ENCODE results near the gene HMX3. TPM values are rescaled to one million over a fixed set of nuclear protein-coding genes. Genes with fewer than 3 reads are reported as not detected.

Gene HMX3
- total and polyA plus RNA-seq, 2 of the 8 experiments (the other 6 are each of a cell fraction or from before 2014, with no cell fraction given): 0.05 TPM; not detected in 1

GRCh38 chr10:123154092-123154710 lies 18.4 kb downstream of the HMX3 start, which contains the start of gene BUB3 (continued):
- TF ChIP-seq SIN3A (conservative IDR thresholded peaks at IDR 0.05 in 1 of 2, IDR thresholded peaks at IDR 0.05 in 1 of 2; ENCODE audit: low read depth in 1 of 2, low read length in 2 of 2) (peak in 1 of 2 experiments; percentile 85; a peak in 2 of 4 replicates), RBBP5 (IDR thresholded peaks at IDR 0.05; ENCODE audit: borderline replicate concordance, low read depth, low read length) (0 out of 2 replicates have a peak, but pooled peaks have one; percentile 55), ATF3 (IDR thresholded peaks at IDR 0.05; ENCODE audit: insufficient read depth, low read depth, low read length) (peak; percentile 85), GABPA (IDR thresholded peaks at IDR 0.05; ENCODE audit: borderline replicate concordance, insufficient read depth, low read length) (peak; percentile 75; the same call in 1 of the 2 replicates), CREB1 (IDR thresholded peaks at IDR 0.05) (peak; percentile 84), SP2 (IDR thresholded peaks at IDR 0.05; ENCODE audit: low read length) (peak; percentile 74), SAP30 (IDR thresholded peaks at IDR 0.05; ENCODE audit: insufficient read depth, insufficient replicate concordance, low read length) (peak; percentile 66), CTCF (IDR thresholded peaks at IDR 0.05; ENCODE audit: control extremely low read depth in 1 of 3, insufficient read depth in 1 of 3, low read depth in 1 of 3, low read length in 3 of 3) (no peak), EP300 (IDR thresholded peaks at IDR 0.05; ENCODE audit: borderline replicate concordance in 1 of 2, low read depth in 2 of 2, low read length in 2 of 2) (no peak), CEBPB (IDR thresholded peaks at IDR 0.05; ENCODE audit: low read depth, low read length) (no peak), SIX5 (IDR thresholded peaks at IDR 0.05; ENCODE audit: low read depth, low read length) (peak; percentile 97), KDM1A (IDR thresholded peaks at IDR 0.05; ENCODE audit: borderline replicate concordance, low read length) (no peak), BCL11A (IDR thresholded peaks at IDR 0.05; ENCODE audit: low read depth in 2 of 2, low read length in 2 of 2) (no peak), ASH2L (IDR thresholded peaks at IDR 0.05; ENCODE audit: low read length) (peak; percentile 88), FOSL1 (IDR thresholded peaks at IDR 0.05; ENCODE audit: insufficient read depth, low read depth, low read length) (no peak), MAFK (IDR thresholded peaks at IDR 0.05; ENCODE audit: low read depth, low read length) (no peak), HDAC2 (IDR thresholded peaks at IDR 0.05; ENCODE audit: borderline replicate concordance in 1 of 2, low read depth in 2 of 2, low read length in 2 of 2) (no peak; a peak in 1 of 4 replicates)
- TF ChIP-seq, protein P1, sequence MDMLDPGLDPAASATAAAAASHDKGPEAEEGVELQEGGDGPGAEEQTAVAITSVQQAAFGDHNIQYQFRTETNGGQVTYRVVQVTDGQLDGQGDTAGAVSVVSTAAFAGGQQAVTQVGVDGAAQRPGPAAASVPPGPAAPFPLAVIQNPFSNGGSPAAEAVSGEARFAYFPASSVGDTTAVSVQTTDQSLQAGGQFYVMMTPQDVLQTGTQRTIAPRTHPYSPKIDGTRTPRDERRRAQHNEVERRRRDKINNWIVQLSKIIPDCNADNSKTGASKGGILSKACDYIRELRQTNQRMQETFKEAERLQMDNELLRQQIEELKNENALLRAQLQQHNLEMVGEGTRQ (IDR thresholded peaks at IDR 0.05; ENCODE audit: low read length): peak; percentile 95
- TF ChIP-seq, protein P2, sequence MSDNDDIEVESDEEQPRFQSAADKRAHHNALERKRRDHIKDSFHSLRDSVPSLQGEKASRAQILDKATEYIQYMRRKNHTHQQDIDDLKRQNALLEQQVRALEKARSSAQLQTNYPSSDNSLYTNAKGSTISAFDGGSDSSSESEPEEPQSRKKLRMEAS (IDR thresholded peaks at IDR 0.05): peak; percentile 85
